H1 (cell line): Measurements from ENCODE around the gene ITPR1. TPM values are rescaled to one million over a fixed set of nuclear protein-coding genes. Genes with fewer than 3 reads are reported as not detected.

Source experiments
- CTCF ChIA-PET: fragments of 300-600 bp; sonication (Branson Sonifier 250); formaldehyde crosslinking; loops from one replicate; lab custom pipeline; 2021; ENCODE audit not compliant: partially characterized antibody; lab: Charles Lee
- POLR2A ChIA-PET: fragments of 300-600 bp; sonication (Branson Sonifier 250); formaldehyde crosslinking; loops from one replicate; lab custom pipeline; 2021; ENCODE audit warnings: inconsistent platforms; ENCODE audit not compliant: partially characterized antibody; lab: Charles Lee
- DNase-seq, 2 experiments: peaks; one replicate each; pipeline versions ENCODE4 v3.0.0 to v3.0.0-alpha.2; 2010 to 2022; ENCODE audit warnings: low spot score in 2 of 2, low read depth in 1 of 2, mixed read lengths in 1 of 2
- FAIRE-seq: peaks from 2 replicates; lab custom pipeline; 2011; peaks lifted over from hg19 to GRCh38; lab: Jason Lieb, UNC
- H2AFZ ChIP-seq: 2 replicates; pipeline ENCODE4 v1.8.1; 2012; ENCODE audit warnings: low read length, inconsistent platforms
- H2AK5ac ChIP-seq: 2 replicates; pipeline ENCODE4 v1.6.1; 2013; ENCODE audit warnings: low read depth, low read length
- H2BK120ac ChIP-seq: replicated peaks from 2 replicates; pipeline ENCODE3; 2013; ENCODE audit warnings: low read depth, low read length, inconsistent platforms
- H2BK12ac ChIP-seq: 2 replicates; pipeline ENCODE4 v1.6.1; 2013; ENCODE audit warnings: low read depth, low read length
- H2BK15ac ChIP-seq: 2 replicates; pipeline ENCODE4 v1.6.1; 2013; ENCODE audit warnings: low read length
- H2BK20ac ChIP-seq: 2 replicates; pipeline ENCODE4 v1.6.1; 2013; ENCODE audit warnings: low read length
- H2BK5ac ChIP-seq: 2 replicates; pipeline ENCODE4 v1.6.1; 2013; ENCODE audit warnings: low read depth, low read length
- H3K14ac ChIP-seq: 2 replicates; pipeline ENCODE4 v1.6.1; 2013; ENCODE audit warnings: inconsistent platforms; ENCODE audit not compliant: insufficient read length
- H3K18ac ChIP-seq: 2 replicates; pipeline ENCODE4 v1.6.1; 2013; ENCODE audit warnings: low read length; ENCODE audit errors: extremely low read depth
- H3K23ac ChIP-seq: 2 replicates; pipeline ENCODE4 v1.6.1; 2013; ENCODE audit warnings: inconsistent platforms; ENCODE audit not compliant: insufficient read length
- H3K23me2 ChIP-seq: 2 replicates; pipeline ENCODE4 v1.6.1; 2013; ENCODE audit warnings: low read depth, low read length
- H3K27ac ChIP-seq: 2 replicates; pipeline ENCODE4 v1.6.1; 2011; ENCODE audit warnings: low read depth, low read length, inconsistent platforms
- H3K27me3 ChIP-seq, 4 experiments: replicated peaks in 1 of 4; 1 replicate in 1 of 4; 2 replicates in 3 of 4; pipeline versions ENCODE4 v1.6.1 to v1.8.1; 2011 to 2013; ENCODE audit warnings: low read length in 3 of 4, mild to moderate bottlenecking in 3 of 4, inconsistent platforms in 2 of 4, mixed read lengths in 2 of 4, moderate library complexity in 1 of 4; ENCODE audit not compliant: control insufficient read depth in 3 of 4, insufficient read depth in 3 of 4; ENCODE audit errors: extremely low read depth in 1 of 4
- H3K36me3 ChIP-seq, 4 experiments: 2 replicates each; pipeline versions ENCODE4 v1.6.1 to v1.8.1; 2011 to 2013; ENCODE audit warnings: mild to moderate bottlenecking in 4 of 4, low read length in 3 of 4, moderate library complexity in 2 of 4, control low read depth in 1 of 4, inconsistent platforms in 1 of 4; ENCODE audit not compliant: insufficient read depth in 4 of 4, control insufficient read depth in 2 of 4
- H3K4ac ChIP-seq: replicated peaks from 2 replicates; pipeline ENCODE3; 2013; ENCODE audit warnings: low read length, low read depth, mixed read lengths, inconsistent platforms; ENCODE audit not compliant: insufficient read length
- H3K4me1 ChIP-seq, 4 experiments: replicated peaks in 1 of 4; 1 replicate in 1 of 4; 2 replicates in 3 of 4; pipeline versions ENCODE4 v1.6.1 to v1.8.1; 2011 to 2013; ENCODE audit warnings: low read length in 3 of 4, inconsistent platforms in 2 of 4, mixed read lengths in 1 of 4; ENCODE audit not compliant: insufficient read depth in 4 of 4, control insufficient read depth in 3 of 4
- H3K4me2 ChIP-seq, 2 experiments: 2 replicates each; pipeline versions ENCODE4 v1.6.1 to v1.8.1; 2011 to 2013; ENCODE audit warnings: low read depth in 2 of 2, low read length in 2 of 2, control low read depth in 1 of 2, inconsistent platforms in 1 of 2, mild to moderate bottlenecking in 1 of 2; ENCODE audit not compliant: insufficient read depth in 1 of 2
- H3K4me3 ChIP-seq, 4 experiments: fragments of 200-600, 300-600 bp in 1 of 4; sonication (generic), shearing (Covaris generic), sonication (Bioruptor Twin) in 1 of 4; 2 replicates each; pipeline versions ENCODE4 v1.5.1 to v1.8.1; 2011 to 2016; ENCODE audit warnings: low read length in 4 of 4, low read depth in 3 of 4, control low read depth in 2 of 4, inconsistent platforms in 2 of 4, mild to moderate bottlenecking in 2 of 4, mixed read lengths in 1 of 4, moderate library complexity in 1 of 4; ENCODE audit not compliant: insufficient read depth in 2 of 4; ENCODE audit errors: extremely low read depth in 1 of 4
- H3K56ac ChIP-seq: replicated peaks from 2 replicates; pipeline ENCODE3; 2013; ENCODE audit warnings: low read depth, mild to moderate bottlenecking, mixed read lengths, low read length, inconsistent platforms; ENCODE audit not compliant: insufficient read length
- H3K79me1 ChIP-seq: 2 replicates; pipeline ENCODE4 v1.6.1; 2013; ENCODE audit warnings: low read depth, low read length, control low read depth
- H3K79me2 ChIP-seq, 2 experiments: 2 replicates each; pipeline versions ENCODE4 v1.6.1 to v1.8.1; 2012 to 2013; ENCODE audit warnings: low read length in 2 of 2, mild to moderate bottlenecking in 2 of 2, inconsistent platforms in 1 of 2; ENCODE audit not compliant: insufficient read depth in 2 of 2, control insufficient read depth in 1 of 2
- H3K9ac ChIP-seq, 4 experiments: replicated peaks in 1 of 4; 1 replicate in 1 of 4; 2 replicates in 3 of 4; pipeline versions ENCODE4 v1.6.1 to v1.8.1; 2011 to 2013; ENCODE audit warnings: low read depth in 3 of 4, low read length in 3 of 4, control low read depth in 2 of 4, mild to moderate bottlenecking in 2 of 4, moderate library complexity in 2 of 4, inconsistent platforms in 1 of 4; ENCODE audit errors: extremely low read depth in 1 of 4
- H3K9me3 ChIP-seq, 2 experiments: 2 replicates each; pipeline versions ENCODE4 v1.6.1 to v1.8.1; 2012 to 2013; ENCODE audit warnings: mild to moderate bottlenecking in 2 of 2, moderate library complexity in 2 of 2, control low read depth in 1 of 2, inconsistent platforms in 1 of 2, low read depth in 1 of 2, low read length in 1 of 2, mixed read lengths in 1 of 2; ENCODE audit not compliant: insufficient read depth in 2 of 2
- H4K20me1 ChIP-seq, 2 experiments: replicated peaks in 1 of 2; 2 replicates each; pipeline versions ENCODE3 to v1.8.1; 2011 to 2013; ENCODE audit warnings: inconsistent platforms in 2 of 2, low read length in 2 of 2, mild to moderate bottlenecking in 1 of 2; ENCODE audit not compliant: insufficient read depth in 2 of 2, control insufficient read depth in 1 of 2
- H4K5ac ChIP-seq: 2 replicates; pipeline ENCODE4 v1.6.1; 2013; ENCODE audit warnings: low read length, low read depth, mixed read lengths, inconsistent platforms; ENCODE audit not compliant: insufficient read length
- H4K8ac ChIP-seq: 2 replicates; pipeline ENCODE4 v1.8.0; 2013; ENCODE audit warnings: mild to moderate bottlenecking, moderate library complexity, low read length, inconsistent platforms; ENCODE audit not compliant: insufficient read depth; ENCODE audit errors: extremely low read depth
- H4K91ac ChIP-seq: replicated peaks from 2 replicates; pipeline ENCODE3; 2013; ENCODE audit warnings: low read length, mixed read lengths, inconsistent platforms; ENCODE audit not compliant: insufficient read length
- BCL11A ChIP-seq, 2 experiments: IDR thresholded peaks; one replicate each; pipeline ENCODE4 v1.6.1; 2011; ENCODE audit warnings: low read depth in 2 of 2, low read length in 2 of 2, mild to moderate bottlenecking in 2 of 2
- CHD1 ChIP-seq: IDR thresholded peaks from 2 replicates; pipeline ENCODE4 v1.6.1; 2012; ENCODE audit warnings: low read depth, low read length, improper control_type of control experiment
- EP300 ChIP-seq, 2 experiments: IDR thresholded peaks; 1 replicate in 1 of 2; 2 replicates in 1 of 2; pipeline ENCODE4 v1.6.1; 2011 to 2012; ENCODE audit warnings: low read depth in 2 of 2, low read length in 2 of 2, mild to moderate bottlenecking in 2 of 2, borderline replicate concordance in 1 of 2, inconsistent platforms in 1 of 2, moderate library complexity in 1 of 2
- GABPA ChIP-seq: IDR thresholded peaks from 2 replicates; pipeline ENCODE4 v1.6.1; 2011; ENCODE audit warnings: mild to moderate bottlenecking, low read length, moderate library complexity, borderline replicate concordance; ENCODE audit not compliant: insufficient read depth
- JUND ChIP-seq: IDR thresholded peaks from 2 replicates; pipeline ENCODE4 v1.6.1; 2011; ENCODE audit warnings: mild to moderate bottlenecking, improper control_type of control experiment, low read length
- KDM5A ChIP-seq: fragments of 200-600 bp; IDR thresholded peaks from 2 replicates; pipeline ENCODE4 v1.7.1; 2012; ENCODE audit warnings: mild to moderate bottlenecking, low read length, inconsistent platforms, mixed read lengths
- POLR2A ChIP-seq, 2 experiments: IDR thresholded peaks; 1 replicate in 1 of 2; 2 replicates in 1 of 2; pipeline ENCODE4 v1.6.1; 2011; ENCODE audit warnings: low read depth in 2 of 2, low read length in 2 of 2, mild to moderate bottlenecking in 2 of 2; ENCODE audit errors: control extremely low read depth in 1 of 2
- SIN3A ChIP-seq, 2 experiments: IDR thresholded peaks in 1 of 2; conservative IDR thresholded peaks in 1 of 2; 2 replicates each; pipeline ENCODE4 v1.6.1; 2011 to 2012; ENCODE audit warnings: low read length in 2 of 2, improper control_type of control experiment in 1 of 2, low read depth in 1 of 2, mild to moderate bottlenecking in 1 of 2
- SIX5 ChIP-seq: IDR thresholded peaks from 2 replicates; pipeline ENCODE4 v1.6.1; 2011; ENCODE audit warnings: mild to moderate bottlenecking, low read depth, low read length
- TAF7 ChIP-seq: optimal IDR thresholded peaks from 2 replicates; pipeline ENCODE3; 2011; ENCODE audit warnings: low read depth, mild to moderate bottlenecking, inconsistent platforms, low read length, moderate library complexity, borderline replicate concordance
- TBP ChIP-seq: IDR thresholded peaks from 2 replicates; pipeline ENCODE4 v1.6.1; 2011; ENCODE audit warnings: low read depth, low read length, improper control_type of control experiment
- TEAD4 ChIP-seq: IDR thresholded peaks from 2 replicates; pipeline ENCODE4 v1.6.1; 2012; ENCODE audit warnings: low read depth, low read length, inconsistent platforms, mixed read lengths
- ZNF274 ChIP-seq: IDR thresholded peaks from 2 replicates; pipeline ENCODE4 v1.7.0; 2012; ENCODE audit warnings: low read length, borderline replicate concordance; ENCODE audit errors: extremely low read depth
- WGBS, 2 experiments: shearing (Covaris generic) in 1 of 2; methylation state at CpG; one replicate each; pipeline versions ENCODE4 v1.1.6 to v1.1.7; 2013 to 2015; ENCODE audit warnings: low lambda C conversion rate in 2 of 2, mixed read lengths in 2 of 2, inconsistent platforms in 1 of 2, low coverage in 1 of 2, missing lambda C conversion rate in 1 of 2; ENCODE audit not compliant: insufficient replicate concordance in 2 of 2, insufficient coverage in 1 of 2, insufficient read length in 1 of 2; ENCODE audit errors: extremely low coverage in 1 of 2, missing lambda C conversion rate in 1 of 2; 5-methylcytosine and 5-hydroxymethylcytosine counted together
- polyA plus RNA-seq, 7 experiments: library from polyadenylated mRNA; depleted of rRNA in 3 of 7; stranded (reverse) in 5 of 7; unstranded in 2 of 7; fragments of >200 nt in 5 of 7; fragments of 200-250 nt in 2 of 7; gene quantifications; 1 replicate in 5 of 7; 2 replicates in 1 of 7; 4 replicates in 1 of 7; pipeline versions ENCODE4 v1.2.1 to v1.2.3, GENCODE V29; 2011 to 2013; ENCODE audit warnings: missing spikeins in 2 of 7, mixed read lengths in 2 of 7
- total RNA-seq: library from RNA; stranded (reverse); fragmentation: NEBNext Ultra II Directional; extraction: Animal tissue kit (Norgen Biotek cat#: 25700); gene quantifications from 2 replicates; pipeline ENCODE4 v1.2.1, GENCODE V29; 2021
- TF ChIP-seq, protein P1 (sequence below): IDR thresholded peaks from 2 replicates; pipeline ENCODE4 v1.6.1; 2011; ENCODE audit warnings: low read length, improper control_type of control experiment

The ITPR1 gene
- total and polyA plus RNA-seq, 2 of the 8 experiments (the other 6 are each of a cell fraction or from before 2014, with no cell fraction given) = 2.5 to 16.3 TPM

DNA sequence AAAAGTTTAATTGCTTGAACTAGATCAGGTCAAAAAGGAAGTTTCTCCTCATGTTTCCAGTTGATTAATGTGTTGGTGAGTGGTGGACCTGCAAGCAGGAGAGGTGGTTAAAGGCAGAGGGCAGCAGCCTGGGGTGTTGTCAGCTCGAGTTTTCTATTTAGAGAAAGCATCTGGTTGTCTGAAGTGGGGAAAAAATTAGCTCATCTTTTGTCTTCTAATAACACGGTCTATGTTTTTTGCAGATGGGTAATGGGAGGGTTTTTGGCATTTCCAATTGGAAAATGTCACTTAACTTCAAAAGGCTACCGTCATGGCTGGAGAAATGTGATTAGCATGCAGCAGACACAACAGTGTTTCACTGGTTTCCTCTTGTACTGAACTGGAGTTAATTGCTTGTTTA lies 122.6 kb downstream of the ITPR1 start:
- Histone ChIP-seq H3K23ac (no peak overlapping the region), H3K27ac (no peak overlapping the region), H3K9ac (no peak overlapping the region), H3K79me2 (no peaks in the 10 kb centered on the region), H3K4ac (no peak overlapping the region), H2BK5ac (no peak overlapping the region), H3K4me2 (no peak overlapping the region), H3K56ac (no peak overlapping the region), H4K20me1 (no peaks in the 10 kb centered on the region), H3K4me1 (no peaks in the 10 kb centered on the region), H4K5ac (no peak overlapping the region), H4K91ac (no peak overlapping the region), H3K36me3 (no peaks in the 10 kb centered on the region), H3K27me3 (no peaks in the 10 kb centered on the region), H3K4me3 (no peak overlapping the region), H3K18ac (no peak overlapping the region), H2BK15ac (no peak overlapping the region), H3K79me1 (no peaks in the 10 kb centered on the region; the same call in 1 of the 2 replicates), H2BK120ac (no peak overlapping the region), H3K14ac (no peak overlapping the region), H3K9me3 (no peaks in the 10 kb centered on the region), H2BK12ac (no peak overlapping the region), H4K8ac (no peak overlapping the region), H2AK5ac (no peak overlapping the region), H3K23me2 (no peaks in the 10 kb centered on the region), H2BK20ac (no peak overlapping the region), H2AFZ (no peak overlapping the region)
- CTCF ChIA-PET = interaction anchor here (0.7 to 1.2 kb wide), 2 partner anchors 87 to 105 kb away, joined by 3 read pairs; no protein-coding TSS in a partner anchor
- POLR2A ChIA-PET = interaction anchor here (1.0 to 1.1 kb wide), 2 partner anchors 122 to 123 kb away, joined by 3 to 4 read pairs; partner anchors contain the start of gene ITPR1
- DNase-seq (no peak), FAIRE-seq (no peak)
- TF ChIP-seq TBP = no peak
- no peak for TF ChIP-seq KDM5A
- no peak for TF ChIP-seq TAF7
- TF ChIP-seq, protein P1, sequence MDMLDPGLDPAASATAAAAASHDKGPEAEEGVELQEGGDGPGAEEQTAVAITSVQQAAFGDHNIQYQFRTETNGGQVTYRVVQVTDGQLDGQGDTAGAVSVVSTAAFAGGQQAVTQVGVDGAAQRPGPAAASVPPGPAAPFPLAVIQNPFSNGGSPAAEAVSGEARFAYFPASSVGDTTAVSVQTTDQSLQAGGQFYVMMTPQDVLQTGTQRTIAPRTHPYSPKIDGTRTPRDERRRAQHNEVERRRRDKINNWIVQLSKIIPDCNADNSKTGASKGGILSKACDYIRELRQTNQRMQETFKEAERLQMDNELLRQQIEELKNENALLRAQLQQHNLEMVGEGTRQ = no peak
- TF ChIP-seq EP300 (IDR thresholded peaks at IDR 0.05; ENCODE audit: borderline replicate concordance in 1 of 2, low read depth in 2 of 2, low read length in 2 of 2) = no peak
- TF ChIP-seq ZNF274 = no peak
- no peak for TF ChIP-seq GABPA
- TF ChIP-seq CHD1 = no peak
- no peak for TF ChIP-seq SIN3A (conservative IDR thresholded peaks at IDR 0.05 in 1 of 2, IDR thresholded peaks at IDR 0.05 in 1 of 2; ENCODE audit: low read depth in 1 of 2, low read length in 2 of 2)
- no peak for TF ChIP-seq TEAD4
- TF ChIP-seq POLR2A (IDR thresholded peaks at IDR 0.05; ENCODE audit: control extremely low read depth in 1 of 2, low read depth in 2 of 2, low read length in 2 of 2) = no peak
- TF ChIP-seq BCL11A (IDR thresholded peaks at IDR 0.05; ENCODE audit: low read depth in 2 of 2, low read length in 2 of 2) = no peak
- no peak for TF ChIP-seq SIX5
- TF ChIP-seq JUND = no peak
- WGBS, 2 experiments = 87% methylated on average over 3 of the region's 3 CpGs; no CpG with 5 or more reads in 1 of the 2 experiments
